HepG2 (cell line): ENCODE results near the gene RNF222. TPM values are rescaled to one million over a fixed set of nuclear protein-coding genes. Genes with fewer than 3 reads are reported as not detected.

Experiments
- ASH2L ChIP-seq: fragments of 300-600, 200-600 bp; sonication (generic); IDR thresholded peaks from 2 replicates; pipeline ENCODE4 v1.7.0; 2017; ENCODE audit warnings: low read depth, mild to moderate bottlenecking, moderate library complexity, mixed read lengths, low read length; ENCODE audit not compliant: insufficient read length
- ATF2 ChIP-seq: sonication (generic); formaldehyde crosslinking; IDR thresholded peaks from 2 replicates; pipeline ENCODE4 v1.4.0; 2020; ENCODE audit warnings: missing genetic modification reagents
- ETS1 ChIP-seq: sonication (generic); formaldehyde crosslinking; IDR thresholded peaks from 2 replicates; pipeline ENCODE4 v1.4.0; 2020; ENCODE audit warnings: missing genetic modification reagents
- MAF1 ChIP-seq: sonication (generic); formaldehyde crosslinking; IDR thresholded peaks from 2 replicates; pipeline ENCODE4 v1.5.0; 2020; ENCODE audit warnings: missing genetic modification reagents, borderline replicate concordance
- NFATC3 ChIP-seq: sonication (generic); formaldehyde crosslinking; IDR thresholded peaks from 2 replicates; pipeline ENCODE4 v1.5.1; 2020; ENCODE audit warnings: mild to moderate bottlenecking, missing genetic modification reagents
- NFE2L1 ChIP-seq: sonication (generic); formaldehyde crosslinking; IDR thresholded peaks from 2 replicates; pipeline ENCODE4 v1.4.0; 2020; ENCODE audit warnings: missing genetic modification reagents, mild to moderate bottlenecking, borderline replicate concordance
- POGZ ChIP-seq: sonication (generic); formaldehyde crosslinking; IDR thresholded peaks from 2 replicates; pipeline ENCODE4 v1.4.0; 2020; ENCODE audit warnings: mild to moderate bottlenecking, missing genetic modification reagents
- RCOR2 ChIP-seq: IDR thresholded peaks from 2 replicates; pipeline ENCODE4 v1.6.1; 2016; ENCODE audit warnings: missing biosample characterization, missing genetic modification reagents
- SP2 ChIP-seq: sonication (generic); formaldehyde crosslinking; IDR thresholded peaks from 2 replicates; pipeline ENCODE4 v1.5.1; 2020; ENCODE audit warnings: mild to moderate bottlenecking, missing genetic modification reagents
- SYNCRIP ChIP-seq: fragments of 200-400 bp; formaldehyde crosslinking; IDR thresholded peaks from 2 replicates; pipeline ENCODE4 v1.6.1; 2018; ENCODE audit warnings: mild to moderate bottlenecking, low read depth, low read length; ENCODE audit not compliant: insufficient read depth
- TERF1 ChIP-seq: sonication (generic); formaldehyde crosslinking; IDR thresholded peaks from 2 replicates; pipeline ENCODE4 v1.8.0; 2022; ENCODE audit warnings: mild to moderate bottlenecking, missing genetic modification reagents, moderate library complexity
- ZBTB3 ChIP-seq: sonication (generic); formaldehyde crosslinking; IDR thresholded peaks from 2 replicates; pipeline ENCODE4 v1.4.0; 2020; ENCODE audit warnings: low read depth, mild to moderate bottlenecking, moderate library complexity, missing genetic modification reagents, borderline replicate concordance
- ZNF572 ChIP-seq: sonication (generic); formaldehyde crosslinking; IDR thresholded peaks from 2 replicates; pipeline ENCODE4 v1.5.1; 2020; ENCODE audit warnings: mild to moderate bottlenecking, missing genetic modification reagents
- ZNF615 ChIP-seq: sonication (generic); formaldehyde crosslinking; IDR thresholded peaks from 2 replicates; pipeline ENCODE4 v1.5.0; 2020; ENCODE audit warnings: mild to moderate bottlenecking, missing genetic modification reagents, borderline replicate concordance
- ZNF678 ChIP-seq: sonication (generic); formaldehyde crosslinking; IDR thresholded peaks from 2 replicates; pipeline ENCODE4 v1.4.0; 2020; ENCODE audit warnings: mild to moderate bottlenecking, missing genetic modification reagents
- ZNF777 ChIP-seq: sonication (generic); formaldehyde crosslinking; IDR thresholded peaks from 2 replicates; pipeline ENCODE4 v1.4.0; 2020; ENCODE audit warnings: missing genetic modification reagents
- ZNF816 ChIP-seq: sonication (generic); formaldehyde crosslinking; IDR thresholded peaks from 2 replicates; pipeline ENCODE4 v1.8.0; 2022; ENCODE audit warnings: missing genetic modification reagents, mild to moderate bottlenecking, borderline replicate concordance
- polyA plus RNA-seq, 8 experiments: library from polyadenylated mRNA; depleted of rRNA in 3 of 8; stranded (reverse) in 7 of 8; unstranded in 1 of 8; fragments of >200 nt; fragmentation: Illumina TruSeq in 4 of 8; extraction: Trizol in 4 of 8; gene quantifications; 2 replicates each; pipeline versions ENCODE4 v1.2.1 to v1.2.3, GENCODE V29; 2011 to 2016; ENCODE audit warnings: low read depth in 4 of 8, missing spikeins in 1 of 8, mixed read lengths in 1 of 8; ENCODE audit not compliant: insufficient read depth in 1 of 8
- total RNA-seq, 5 experiments: library from RNA; depleted of rRNA; stranded (reverse); fragments of >200 nt; fragmentation: Illumina TruSeq; extraction: Trizol; gene quantifications; 2 replicates each; pipeline ENCODE4 v1.2.3, GENCODE V29; 2016; ENCODE audit warnings: low read depth in 1 of 5
- TF ChIP-seq, protein P1 (sequence below): IDR thresholded peaks from 2 replicates; pipeline ENCODE4 v1.6.1; 2012; ENCODE audit warnings: inconsistent platforms
- TF ChIP-seq, protein P2 (sequence below): sonication (generic); formaldehyde crosslinking; IDR thresholded peaks from 2 replicates; pipeline ENCODE4 v1.5.0; 2020; ENCODE audit warnings: missing genetic modification reagents
- TF ChIP-seq, protein P3 (sequence below): sonication (generic); formaldehyde crosslinking; conservative IDR thresholded peaks from 2 replicates; pipeline ENCODE4 v1.4.0; 2020; ENCODE audit warnings: missing genetic modification reagents
- TF ChIP-seq, protein P4 (sequence below): sonication (generic); formaldehyde crosslinking; IDR thresholded peaks from 2 replicates; pipeline ENCODE4 v1.8.0; 2022; ENCODE audit warnings: mild to moderate bottlenecking, missing genetic modification reagents

The RNF222 gene
- total and polyA plus RNA-seq, 2 of the 13 experiments (the other 11 are each of a cell fraction or from before 2014, with no cell fraction given): not detected

GRCh38 chr17:8417806-8418205 is 20.2 kb upstream of the RNF222 start (continued):
- TF ChIP-seq, protein P1, sequence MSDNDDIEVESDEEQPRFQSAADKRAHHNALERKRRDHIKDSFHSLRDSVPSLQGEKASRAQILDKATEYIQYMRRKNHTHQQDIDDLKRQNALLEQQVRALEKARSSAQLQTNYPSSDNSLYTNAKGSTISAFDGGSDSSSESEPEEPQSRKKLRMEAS: no peak
- TF ChIP-seq ZNF572 (CRISPR knock-in tag) (no peak), NFATC3 (CRISPR knock-in tag) (no peak), ZNF816 (no peak), ZBTB3 (CRISPR knock-in tag) (no peak), TERF1 (CRISPR knock-in tag) (no peak), ZNF777 (CRISPR knock-in tag) (no peak), NFE2L1 (CRISPR knock-in tag) (no peak), ZNF678 (CRISPR knock-in tag) (no peak), MAF1 (no peak), POGZ (no peak), ATF2 (CRISPR knock-in tag) (no peak), ZNF615 (CRISPR knock-in tag) (no peak), RCOR2 (CRISPR knock-in tag) (no peak), ASH2L (no peak), ETS1 (CRISPR knock-in tag) (no peak), SYNCRIP (no peak), SP2 (no peak)
- TF ChIP-seq, protein P2, sequence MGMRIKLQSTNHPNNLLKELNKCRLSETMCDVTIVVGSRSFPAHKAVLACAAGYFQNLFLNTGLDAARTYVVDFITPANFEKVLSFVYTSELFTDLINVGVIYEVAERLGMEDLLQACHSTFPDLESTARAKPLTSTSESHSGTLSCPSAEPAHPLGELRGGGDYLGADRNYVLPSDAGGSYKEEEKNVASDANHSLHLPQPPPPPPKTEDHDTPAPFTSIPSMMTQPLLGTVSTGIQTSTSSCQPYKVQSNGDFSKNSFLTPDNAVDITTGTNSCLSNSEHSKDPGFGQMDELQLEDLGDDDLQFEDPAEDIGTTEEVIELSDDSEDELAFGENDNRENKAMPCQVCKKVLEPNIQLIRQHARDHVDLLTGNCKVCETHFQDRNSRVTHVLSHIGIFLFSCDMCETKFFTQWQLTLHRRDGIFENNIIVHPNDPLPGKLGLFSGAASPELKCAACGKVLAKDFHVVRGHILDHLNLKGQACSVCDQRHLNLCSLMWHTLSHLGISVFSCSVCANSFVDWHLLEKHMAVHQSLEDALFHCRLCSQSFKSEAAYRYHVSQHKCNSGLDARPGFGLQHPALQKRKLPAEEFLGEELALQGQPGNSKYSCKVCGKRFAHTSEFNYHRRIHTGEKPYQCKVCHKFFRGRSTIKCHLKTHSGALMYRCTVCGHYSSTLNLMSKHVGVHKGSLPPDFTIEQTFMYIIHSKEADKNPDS (CRISPR knock-in tag): no peak
- TF ChIP-seq, protein P3, sequence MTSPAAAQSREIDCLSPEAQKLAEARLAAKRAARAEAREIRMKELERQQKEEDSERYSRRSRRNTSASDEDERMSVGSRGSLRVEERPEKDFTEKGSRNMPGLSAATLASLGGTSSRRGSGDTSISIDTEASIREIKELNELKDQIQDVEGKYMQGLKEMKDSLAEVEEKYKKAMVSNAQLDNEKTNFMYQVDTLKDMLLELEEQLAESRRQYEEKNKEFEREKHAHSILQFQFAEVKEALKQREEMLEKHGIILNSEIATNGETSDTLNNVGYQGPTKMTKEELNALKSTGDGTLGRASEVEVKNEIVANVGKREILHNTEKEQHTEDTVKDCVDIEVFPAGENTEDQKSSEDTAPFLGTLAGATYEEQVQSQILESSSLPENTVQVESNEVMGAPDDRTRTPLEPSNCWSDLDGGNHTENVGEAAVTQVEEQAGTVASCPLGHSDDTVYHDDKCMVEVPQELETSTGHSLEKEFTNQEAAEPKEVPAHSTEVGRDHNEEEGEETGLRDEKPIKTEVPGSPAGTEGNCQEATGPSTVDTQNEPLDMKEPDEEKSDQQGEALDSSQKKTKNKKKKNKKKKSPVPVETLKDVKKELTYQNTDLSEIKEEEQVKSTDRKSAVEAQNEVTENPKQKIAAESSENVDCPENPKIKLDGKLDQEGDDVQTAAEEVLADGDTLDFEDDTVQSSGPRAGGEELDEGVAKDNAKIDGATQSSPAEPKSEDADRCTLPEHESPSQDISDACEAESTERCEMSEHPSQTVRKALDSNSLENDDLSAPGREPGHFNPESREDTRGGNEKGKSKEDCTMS (CRISPR knock-in tag): no peak
- TF ChIP-seq, protein P4, sequence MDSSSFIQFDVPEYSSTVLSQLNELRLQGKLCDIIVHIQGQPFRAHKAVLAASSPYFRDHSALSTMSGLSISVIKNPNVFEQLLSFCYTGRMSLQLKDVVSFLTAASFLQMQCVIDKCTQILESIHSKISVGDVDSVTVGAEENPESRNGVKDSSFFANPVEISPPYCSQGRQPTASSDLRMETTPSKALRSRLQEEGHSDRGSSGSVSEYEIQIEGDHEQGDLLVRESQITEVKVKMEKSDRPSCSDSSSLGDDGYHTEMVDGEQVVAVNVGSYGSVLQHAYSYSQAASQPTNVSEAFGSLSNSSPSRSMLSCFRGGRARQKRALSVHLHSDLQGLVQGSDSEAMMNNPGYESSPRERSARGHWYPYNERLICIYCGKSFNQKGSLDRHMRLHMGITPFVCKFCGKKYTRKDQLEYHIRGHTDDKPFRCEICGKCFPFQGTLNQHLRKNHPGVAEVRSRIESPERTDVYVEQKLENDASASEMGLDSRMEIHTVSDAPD (CRISPR knock-in tag): no peak
